IgD-negative memory B cell (primary cell): ENCODE measurements around the gene CTAGE4. TPM values are rescaled to one million over a fixed set of nuclear protein-coding genes. Genes with fewer than 3 reads are reported as not detected.
"Not testable (repeated sequence)": the region's sequence is repeated elsewhere in the genome, so short reads cannot be mapped to it uniquely, and the experiment has no call there.

Experiments used
- H3K27ac Mint-ChIP-seq, 3 donors: one replicate each; pipeline ENCODE4 v1.8.0; 2020 to 2022; ENCODE audit warnings: mild to moderate bottlenecking in 3 of 3, mixed read lengths in 3 of 3, moderate library complexity in 1 of 3
- H3K27me3 Mint-ChIP-seq: one replicate; pipeline ENCODE4 v1.8.0; 2021; ENCODE audit warnings: mixed read lengths
- H3K36me3 Mint-ChIP-seq: one replicate; pipeline ENCODE4 v1.8.0; 2020; ENCODE audit warnings: mild to moderate bottlenecking, mixed read lengths
- H3K4me1 Mint-ChIP-seq, 3 donors: one replicate each; pipeline ENCODE4 v1.8.0; 2020 to 2022; ENCODE audit warnings: mixed read lengths in 3 of 3, mild to moderate bottlenecking in 1 of 3
- H3K4me3 Mint-ChIP-seq, 4 donors: one replicate each; pipeline ENCODE4 v1.8.0; 2020 to 2022; ENCODE audit warnings: mild to moderate bottlenecking in 4 of 4, mixed read lengths in 4 of 4, moderate library complexity in 3 of 4
- H3K9me3 Mint-ChIP-seq, 3 donors: one replicate each; pipeline ENCODE4 v1.8.0; 2020 to 2021; ENCODE audit warnings: mixed read lengths in 3 of 3, mild to moderate bottlenecking in 1 of 3
- polyA plus RNA-seq: library from polyadenylated mRNA; unstranded; fragments of 300-500 nt; fragmentation: Illumina TruSeq; gene quantifications from one replicate; pipeline ENCODE4 v1.2.3, GENCODE V29; 2021

CTAGE4 gene
- polyA plus RNA-seq: not detected

GRCh38 chr7:144183166-144183565 is at the start of gene CTAGE4:
TSS of gene CTAGE4 (plus strand) at chr7:144183466. CDS start at chr7:144183504, 38 bp downstream.
- H3K9me3 Mint-ChIP-seq, H3K4me3 Mint-ChIP-seq: not testable (repeated sequence)

GRCh38 chr7:144134116-144134515 is 49.1 kb upstream of the CTAGE4 start:
- Mint-ChIP-seq H3K4me1 (no peaks in the 10 kb centered on the region), H3K9me3 (no peaks in the 10 kb centered on the region), H3K27ac (no peak overlapping the region), H3K27me3 (no peaks in the 10 kb centered on the region), H3K4me3 (no peak overlapping the region), H3K36me3 (no peaks in the 10 kb centered on the region)

More at GRCh38 chr7:144183166-144183565, at the start of gene CTAGE4:
- H3K27me3 Mint-ChIP-seq, H3K4me1 Mint-ChIP-seq, H3K36me3 Mint-ChIP-seq, H3K27ac Mint-ChIP-seq: not testable (repeated sequence)

GRCh38 chr7:144137501-144137900 is 45.8 kb upstream of the CTAGE4 start:
- Mint-ChIP-seq H3K4me3 (no peak overlapping the region), H3K27ac (no peak overlapping the region), H3K27me3 (peaks cover 1% of the 10 kb centered on the region), H3K4me1 (no peaks in the 10 kb centered on the region), H3K9me3 (no peaks in the 10 kb centered on the region), H3K36me3 (peaks cover 2% of the 10 kb centered on the region)

GRCh38 chr7:144142187-144142586 is 41.1 kb upstream of the CTAGE4 start:
- H3K9me3 Mint-ChIP-seq: peaks cover 0 to 4% (median 0%) of the 10 kb centered on the region in 3 donors
- H3K27me3 Mint-ChIP-seq: peaks cover 6% of the 10 kb centered on the region
- no peak overlapping the region for H3K4me3 Mint-ChIP-seq
- H3K4me1 Mint-ChIP-seq: no peaks in the 10 kb centered on the region
- no peak overlapping the region for H3K27ac Mint-ChIP-seq
- H3K36me3 Mint-ChIP-seq: peaks cover 2% of the 10 kb centered on the region

- peak overlapping the region in 1 of 4 donors; percentile 18 for H3K4me3 Mint-ChIP-seq
- peaks cover 6% of the 10 kb centered on the region for H3K27me3 Mint-ChIP-seq
- H3K27ac Mint-ChIP-seq: no peak overlapping the region
- no peaks in the 10 kb centered on the region for H3K4me1 Mint-ChIP-seq
- H3K36me3 Mint-ChIP-seq: peaks cover 3% of the 10 kb centered on the region
- peaks cover 14 to 17% (median 17%) of the 10 kb centered on the region in 3 donors for H3K9me3 Mint-ChIP-seq
Observed at GRCh38 chr7:144144426-144144825, 38.8 kb upstream of the CTAGE4 start.

- H3K36me3 Mint-ChIP-seq: peaks cover 6% of the 10 kb centered on the region
- no peaks in the 10 kb centered on the region for H3K4me1 Mint-ChIP-seq
- H3K4me3 Mint-ChIP-seq: no peak overlapping the region
- H3K27ac Mint-ChIP-seq: no peak overlapping the region
- H3K9me3 Mint-ChIP-seq: peaks cover 18 to 33% (median 22%) of the 10 kb centered on the region in 3 donors
- peaks cover 4% of the 10 kb centered on the region for H3K27me3 Mint-ChIP-seq
Observed at GRCh38 chr7:144148224-144148827, 34.9 kb upstream of the CTAGE4 start.

GRCh38 chr7:144158861-144159260 is 24.4 kb upstream of the CTAGE4 start:
- no peak overlapping the region for H3K4me3 Mint-ChIP-seq
- H3K27ac Mint-ChIP-seq: no peak overlapping the region
- H3K27me3 Mint-ChIP-seq: peaks cover 1% of the 10 kb centered on the region
- peaks cover 0 to 1% (median 0%) of the 10 kb centered on the region in 3 donors for H3K9me3 Mint-ChIP-seq
- no peaks in the 10 kb centered on the region for H3K4me1 Mint-ChIP-seq
- H3K36me3 Mint-ChIP-seq: no peaks in the 10 kb centered on the region

GRCh38 chr7:144164784-144165183 is 18.5 kb upstream of the CTAGE4 start:
- Mint-ChIP-seq H3K36me3 (no peaks in the 10 kb centered on the region), H3K4me3 (no peak overlapping the region), H3K27me3 (peaks cover 5% of the 10 kb centered on the region), H3K4me1 (no peaks in the 10 kb centered on the region), H3K9me3 (peaks cover 0 to 2% (median 1%) of the 10 kb centered on the region in 3 donors), H3K27ac (no peak overlapping the region)

- not testable (repeated sequence) for H3K36me3 Mint-ChIP-seq, H3K27me3 Mint-ChIP-seq
Observed at GRCh38 chr7:144171594-144172350, 11.5 kb upstream of the CTAGE4 start.

GRCh38 chr7:144174613-144175012 is 8.7 kb upstream of the CTAGE4 start:
- Mint-ChIP-seq H3K27me3 (peaks cover 2% of the 10 kb centered on the region), H3K9me3 (peaks cover 7 to 14% (median 10%) of the 10 kb centered on the region in 3 donors), H3K4me3 (no peak overlapping the region), H3K4me1 (peaks cover 0 to 5% (median 0%) of the 10 kb centered on the region in 3 donors), H3K27ac (no peak overlapping the region), H3K36me3 (peaks cover 2% of the 10 kb centered on the region)

More at GRCh38 chr7:144171594-144172350, 11.5 kb upstream of the CTAGE4 start:
- H3K27ac Mint-ChIP-seq: peak overlapping the region in 1 of 3 donors; percentile 29
- not testable (repeated sequence) for H3K4me1 Mint-ChIP-seq, H3K4me3 Mint-ChIP-seq
- peaks cover 7 to 14% (median 11%) of the 10 kb centered on the region in 3 donors for H3K9me3 Mint-ChIP-seq

GRCh38 chr7:144178380-144179164 is 4.7 kb upstream of the CTAGE4 start:
- not testable (repeated sequence) for H3K27ac Mint-ChIP-seq, H3K4me1 Mint-ChIP-seq, H3K27me3 Mint-ChIP-seq, H3K36me3 Mint-ChIP-seq, H3K9me3 Mint-ChIP-seq
- peak overlapping the region in 1 of 4 donors; percentile 52 for H3K4me3 Mint-ChIP-seq

GRCh38 chr7:144179165-144179479 is 4.1 kb upstream of the CTAGE4 start:
- H3K9me3 Mint-ChIP-seq, H3K36me3 Mint-ChIP-seq, H3K4me1 Mint-ChIP-seq, H3K27ac Mint-ChIP-seq, H3K4me3 Mint-ChIP-seq, H3K27me3 Mint-ChIP-seq: not testable (repeated sequence)

GRCh38 chr7:144187848-144188247 is 4.6 kb downstream of the CTAGE4 start:
- H3K27ac Mint-ChIP-seq, H3K4me1 Mint-ChIP-seq: not testable (repeated sequence)

GRCh38 chr7:144188578-144189171 is 5.4 kb downstream of the CTAGE4 start:
- not testable (repeated sequence) for H3K36me3 Mint-ChIP-seq, H3K4me3 Mint-ChIP-seq, H3K4me1 Mint-ChIP-seq, H3K9me3 Mint-ChIP-seq, H3K27me3 Mint-ChIP-seq, H3K27ac Mint-ChIP-seq

More at GRCh38 chr7:144187848-144188247, 4.6 kb downstream of the CTAGE4 start:
- H3K36me3 Mint-ChIP-seq, H3K9me3 Mint-ChIP-seq, H3K27me3 Mint-ChIP-seq, H3K4me3 Mint-ChIP-seq: not testable (repeated sequence)

GRCh38 chr7:144193782-144194181 is 10.5 kb downstream of the CTAGE4 start:
- H3K9me3 Mint-ChIP-seq, H3K27me3 Mint-ChIP-seq, H3K4me3 Mint-ChIP-seq, H3K27ac Mint-ChIP-seq, H3K4me1 Mint-ChIP-seq, H3K36me3 Mint-ChIP-seq: not testable (repeated sequence)
